COR-L47 (cell line): ENCODE data around the gene KDM4C.

ENCODE experiments used
- DNase-seq: peaks from one replicate; lab custom pipeline; 2025; lab: John Stamatoyannopoulos, UW

KDM4C gene

GRCh38 chr9:7042124-7042523 is 284.4 kb downstream of the KDM4C start:
- no peak for DNase-seq

GRCh38 chr9:7045361-7045760 is 287.6 kb downstream of the KDM4C start:
- no peak for DNase-seq

DNA sequence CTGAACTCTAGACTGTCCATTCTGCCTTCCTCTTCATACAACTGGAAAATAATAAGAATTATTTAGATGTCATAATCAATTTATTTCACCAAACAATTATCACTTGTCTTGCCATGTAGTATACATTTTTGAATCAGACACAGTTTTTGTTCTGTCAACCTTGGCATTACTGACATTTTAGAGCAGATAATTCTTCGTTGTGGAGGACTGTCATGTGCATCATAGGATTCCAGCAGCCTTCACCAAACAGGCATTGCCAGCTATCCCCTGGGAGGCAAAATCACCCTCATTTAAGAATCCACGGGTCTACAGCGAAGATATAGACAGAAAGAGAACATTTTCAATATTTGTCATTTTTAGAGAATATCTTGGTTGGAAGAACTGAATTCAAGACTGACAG is 293.9 kb downstream of the KDM4C start:
- no peak for DNase-seq

GRCh38 chr9:7053903-7054302 is 296.1 kb downstream of the KDM4C start:
- DNase-seq: no peak

DNA sequence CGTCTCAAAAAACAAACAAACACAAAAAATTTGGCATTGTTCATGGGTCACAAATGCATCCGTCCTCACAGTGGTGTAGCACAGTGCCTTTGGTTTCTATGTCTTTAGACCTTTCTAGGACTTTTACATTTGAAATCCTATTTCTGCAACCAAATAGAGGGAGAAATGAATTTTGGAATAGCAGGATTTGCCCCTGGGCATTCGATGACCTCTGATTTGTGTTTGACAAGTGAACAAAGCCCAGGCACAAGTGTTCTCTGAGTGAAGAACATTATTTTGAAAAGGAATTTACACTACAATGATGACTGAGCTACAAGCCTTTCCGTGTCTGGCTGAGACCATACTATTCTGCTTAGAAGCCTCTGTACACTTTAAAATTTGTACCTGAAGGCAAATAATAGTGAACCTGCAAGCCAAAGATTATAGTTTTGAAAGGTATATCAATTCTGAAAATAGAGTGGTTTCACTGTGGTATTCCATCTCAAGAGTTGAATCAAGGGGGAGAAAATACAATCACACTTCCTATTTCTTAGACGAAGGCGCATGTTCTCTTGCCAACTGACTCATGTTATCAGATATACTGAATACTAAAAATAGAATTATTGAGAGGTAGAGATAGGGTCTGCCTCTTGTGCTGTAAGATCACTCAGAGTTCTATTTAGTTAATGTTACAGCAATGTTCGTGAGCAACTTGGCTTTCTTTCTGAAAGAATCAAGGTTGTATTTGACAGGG is 297.6 kb downstream of the KDM4C start:
- no peak for DNase-seq

DNA sequence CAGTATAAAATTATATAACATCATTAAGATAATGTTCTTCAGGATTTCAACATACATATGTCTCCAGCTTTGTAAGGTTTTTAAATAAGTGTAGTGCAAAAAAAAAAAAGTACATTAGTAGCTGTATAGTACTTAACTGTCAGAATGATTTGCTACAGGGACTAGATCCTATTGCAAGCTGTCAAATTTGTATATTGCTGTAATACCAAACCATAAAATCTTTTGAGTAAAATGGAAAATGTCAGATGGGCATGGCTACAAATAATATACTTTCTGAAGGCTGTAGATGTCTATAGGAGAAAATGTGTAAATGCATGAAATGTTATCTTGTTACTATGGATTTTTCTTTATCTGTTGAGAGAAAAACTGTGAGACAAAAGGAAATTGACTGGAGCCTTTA is 298.5 kb downstream of the KDM4C start:
- no peak for DNase-seq

- no peak for DNase-seq
These were observed 300.7 kb downstream of the KDM4C start for GRCh38 chr9:7058473-7058872.

GRCh38 chr9:7067169-7067568 is 309.4 kb downstream of the KDM4C start:
- no peak for DNase-seq

GRCh38 chr9:7071916-7072315 is 314.1 kb downstream of the KDM4C start:
- DNase-seq: no peak

DNA sequence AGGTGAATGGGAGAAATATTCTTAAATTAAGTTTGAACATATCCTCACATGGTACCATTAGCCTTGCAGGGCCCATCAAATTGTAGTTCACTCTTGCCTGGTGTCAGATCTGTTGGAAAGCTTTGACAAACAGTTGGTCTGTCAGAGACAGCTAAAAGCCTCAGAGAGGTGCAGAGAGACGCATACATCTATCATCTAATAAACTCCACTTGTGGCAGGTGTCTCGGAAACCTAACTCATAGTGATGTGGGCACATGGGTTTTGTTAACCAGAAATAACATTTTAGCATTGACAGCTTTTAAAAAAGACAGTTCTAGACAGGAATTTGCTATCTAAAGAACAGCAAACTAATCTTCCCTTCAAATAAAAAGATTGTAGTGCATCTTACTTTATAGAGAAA is 315.9 kb downstream of the KDM4C start:
- no peak for DNase-seq

DNA sequence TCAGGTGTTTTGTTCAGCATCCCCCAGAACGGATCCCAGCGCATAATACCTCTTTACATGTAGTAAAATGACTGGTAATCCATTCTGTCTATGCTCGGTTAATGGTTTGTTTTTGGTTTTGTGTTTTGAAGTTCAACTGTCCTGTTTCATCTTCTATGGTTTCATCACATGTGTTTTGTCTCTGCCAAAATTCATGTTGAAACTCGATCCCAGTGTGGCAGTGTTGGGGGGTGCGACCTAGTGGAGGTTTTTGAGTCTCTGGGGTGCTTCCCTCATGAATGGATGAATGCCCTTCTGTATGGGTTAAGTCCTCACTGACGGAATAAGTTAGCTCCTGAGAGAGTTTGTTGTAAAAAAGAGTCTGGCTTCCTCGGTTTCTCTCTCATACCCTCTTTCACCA is 317.4 kb downstream of the KDM4C start:
- DNase-seq: no peak

DNA sequence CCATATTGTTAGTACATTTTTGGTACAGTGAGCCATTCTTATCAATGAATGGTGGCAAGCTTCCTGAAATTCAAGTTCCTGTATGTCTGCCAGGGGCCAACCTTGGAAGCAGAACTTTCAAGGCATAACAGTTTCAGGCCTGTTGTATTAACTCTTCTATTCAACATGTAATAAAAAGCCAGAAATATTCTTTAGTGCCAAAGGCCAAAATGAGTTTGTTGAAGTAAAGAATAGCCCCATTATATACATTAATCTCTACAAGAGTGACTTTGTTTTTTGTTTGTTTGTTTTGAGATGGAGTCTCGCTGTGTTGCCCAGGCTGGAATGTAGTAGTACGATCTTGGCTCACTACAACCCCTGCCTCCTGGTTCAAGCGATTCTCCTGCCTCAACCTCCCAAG is 321.3 kb downstream of the KDM4C start:
- DNase-seq: no peak

- DNase-seq: no peak
These were observed 323.4 kb downstream of the KDM4C start for GRCh38 chr9:7081065-7081600.

- no peak for DNase-seq
These were observed 325.4 kb downstream of the KDM4C start for GRCh38 chr9:7083192-7083591.

GRCh38 chr9:7085357-7085756 is 327.6 kb downstream of the KDM4C start:
- no peak for DNase-seq

GRCh38 chr9:7086389-7086788 is 328.6 kb downstream of the KDM4C start:
- DNase-seq: no peak

DNA sequence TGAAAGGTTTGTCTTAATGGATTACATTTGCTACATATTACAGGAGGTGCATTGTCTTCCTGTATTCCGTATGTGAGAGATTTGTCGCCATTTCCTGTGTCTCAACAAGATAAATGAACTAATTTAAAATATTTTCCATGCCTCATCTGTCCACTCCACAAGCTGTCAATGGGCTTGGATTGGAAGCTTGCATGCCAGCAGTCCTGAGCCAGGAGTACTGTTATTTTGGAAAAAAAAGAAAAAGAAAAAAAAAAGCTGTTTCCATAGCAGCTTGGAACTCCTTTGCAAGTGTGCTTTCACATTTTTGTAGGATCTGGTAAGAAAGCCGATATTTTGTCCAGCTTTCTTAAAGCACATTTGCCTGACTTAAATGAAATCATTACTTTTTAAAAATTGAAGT is 330.8 kb downstream of the KDM4C start:
- DNase-seq: no peak

- DNase-seq: no peak
These were observed 331.8 kb downstream of the KDM4C start for GRCh38 chr9:7089406-7090193.

DNA sequence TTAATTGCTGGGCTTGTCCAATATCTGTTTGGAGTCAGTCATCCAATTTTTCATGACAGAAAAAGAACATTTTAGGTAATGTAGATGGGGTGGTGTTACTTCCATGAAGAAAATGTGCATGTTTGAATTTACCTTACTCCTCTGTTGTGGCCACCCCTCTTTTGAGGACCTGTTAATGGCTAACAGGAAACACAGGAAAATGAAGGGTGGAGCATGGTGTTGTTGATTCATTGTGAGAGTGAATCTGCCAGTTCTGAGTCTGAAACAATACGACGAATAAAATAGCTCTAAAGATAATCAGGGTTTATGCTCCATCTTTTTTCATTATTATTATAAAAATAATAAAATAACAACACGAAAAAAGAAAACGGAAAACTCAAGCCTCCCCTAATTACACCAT is 335.3 kb downstream of the KDM4C start:
- DNase-seq: no peak

DNA sequence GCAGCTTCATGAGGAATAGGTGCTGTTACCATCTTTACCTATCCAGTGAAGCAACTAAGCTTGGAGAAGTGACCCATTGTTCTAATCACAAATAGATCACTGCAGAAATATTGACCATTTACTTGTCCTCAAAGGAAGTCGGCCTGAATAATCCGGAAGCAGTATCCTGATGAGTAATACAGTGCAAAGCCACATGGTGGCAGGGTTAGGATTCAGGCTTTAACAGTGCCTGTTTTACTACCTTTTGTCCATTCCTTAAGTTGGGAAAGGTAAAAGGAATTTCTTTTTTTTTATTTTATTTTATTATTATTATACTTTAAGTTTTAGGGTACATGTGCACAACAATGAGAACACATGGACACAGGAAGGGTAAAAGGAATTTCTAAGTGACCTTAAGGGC is 336.3 kb downstream of the KDM4C start:
- peak; percentile 18 for DNase-seq

GRCh38 chr9:7094576-7094975 is 336.8 kb downstream of the KDM4C start:
- DNase-seq: no peak

- no peak for DNase-seq
These were observed 337.3 kb downstream of the KDM4C start for GRCh38 chr9:7095058-7095457.

- no peak for DNase-seq
These were observed 339.4 kb downstream of the KDM4C start for GRCh38 chr9:7097040-7097715.
